ENCODE data around the gene TMEM53.
A peak's percentile ranks its signal among the peaks of the same experiment; 100 is the strongest.
"Not testable (repeated sequence)": the region's sequence is repeated elsewhere in the genome, so short reads cannot be mapped to it uniquely, and the experiment has no call there.

The TMEM53 gene

GRCh38 chr1:44674113-44675000 lies at the start of gene TMEM53, which contains the start of gene ARMH1:
Gene TMEM53 (minus strand): TSS chr1:44674481. CDS start chr1:44674391, 90 bp downstream.
Gene ARMH1 (plus strand): TSS chr1:44674714. CDS start chr1:44689698, 14,984 bp downstream.
- DNase-seq = peak; percentile 98

GRCh38 chr1:44723496-44724295 lies 49.4 kb upstream of the TMEM53 start:
- DNase-seq = no peak

- no peak for DNase-seq
Observed at GRCh38 chr1:44723064-44723463, 48.8 kb upstream of the TMEM53 start.

GRCh38 chr1:44721485-44722361 lies 47.4 kb upstream of the TMEM53 start:
- no peak for DNase-seq

GRCh38 chr1:44720281-44720680 lies 46.0 kb upstream of the TMEM53 start:
- DNase-seq = no peak

- DNase-seq = no peak
Observed at GRCh38 chr1:44719318-44719717, 45.0 kb upstream of the TMEM53 start.

GRCh38 chr1:44718091-44718490 lies 43.8 kb upstream of the TMEM53 start:
- no peak for DNase-seq

- no peak for DNase-seq
Observed at GRCh38 chr1:44717653-44718052, 43.4 kb upstream of the TMEM53 start.

GRCh38 chr1:44717156-44717555 lies 42.9 kb upstream of the TMEM53 start:
- DNase-seq = no peak

GRCh38 chr1:44714944-44715571 lies 40.8 kb upstream of the TMEM53 start:
- DNase-seq = peak; percentile 47

- DNase-seq = no peak
Observed at GRCh38 chr1:44714532-44714931, 40.3 kb upstream of the TMEM53 start.

- no peak for DNase-seq
Observed at GRCh38 chr1:44713321-44713781, 39.1 kb upstream of the TMEM53 start.

GRCh38 chr1:44707959-44708831 lies 33.9 kb upstream of the TMEM53 start:
- DNase-seq = no peak

GRCh38 chr1:44707112-44707881 lies 33.0 kb upstream of the TMEM53 start:
- no peak for DNase-seq

GRCh38 chr1:44705938-44706337 lies 31.7 kb upstream of the TMEM53 start:
- DNase-seq = no peak

GRCh38 chr1:44705470-44705869 lies 31.2 kb upstream of the TMEM53 start:
- DNase-seq = no peak

- no peak for DNase-seq
Observed at GRCh38 chr1:44701141-44701573, 26.9 kb upstream of the TMEM53 start.

- DNase-seq = no peak
Observed at GRCh38 chr1:44700573-44700972, 26.3 kb upstream of the TMEM53 start.

- not testable (repeated sequence) for DNase-seq
Observed at GRCh38 chr1:44699375-44699774, 25.1 kb upstream of the TMEM53 start.

GRCh38 chr1:44698138-44698537 lies 23.9 kb upstream of the TMEM53 start:
- no peak for DNase-seq
